Activated CD4-positive, alpha-beta T cell treated with anti-CD3 and anti-CD28 coated beads, Interleukin-2, amount 10 ng/mL, durations not matched to agents 7 days and 5 days (primary cell): Measurements from ENCODE around the gene NPSR1. TPM values are rescaled to one million over a fixed set of nuclear protein-coding genes. Genes with fewer than 3 reads are reported as not detected.

Source experiments
- CTCF ChIA-PET: fragments of 350-600 bp; sonication (Branson Sonifier 250); formaldehyde crosslinking; loops from one replicate; lab custom pipeline; 2021; ENCODE audit warnings: antibody characterized with exemption; lab: Charles Lee
- POLR2A ChIA-PET: fragments of 350-600 bp; sonication (Branson Sonifier 250); formaldehyde crosslinking; loops from one replicate; lab custom pipeline; 2021; ENCODE audit warnings: antibody characterized with exemption; lab: Charles Lee
- DNase-seq: peaks from one replicate; pipeline ENCODE4 v3.0.0-alpha.2; 2020
- H3K27ac Mint-ChIP-seq: one replicate; pipeline ENCODE4 v1.8.0; 2021; ENCODE audit warnings: mild to moderate bottlenecking, moderate library complexity, mixed read lengths
- H3K27me3 Mint-ChIP-seq: one replicate; pipeline ENCODE4 v1.8.0; 2021; ENCODE audit warnings: mixed read lengths
- H3K36me3 Mint-ChIP-seq: one replicate; pipeline ENCODE4 v1.8.0; 2021; ENCODE audit warnings: low read depth, mixed read lengths
- H3K4me1 Mint-ChIP-seq: one replicate; pipeline ENCODE4 v1.8.0; 2021; ENCODE audit warnings: mixed read lengths
- H3K4me3 Mint-ChIP-seq: one replicate; pipeline ENCODE4 v1.8.0; 2021; ENCODE audit warnings: mild to moderate bottlenecking, moderate library complexity, mixed read lengths
- H3K9me3 Mint-ChIP-seq: one replicate; pipeline ENCODE4 v1.8.0; 2021; ENCODE audit warnings: mixed read lengths
- total RNA-seq, 2 experiments: library from RNA; stranded (reverse); gene quantifications; one replicate each; pipeline ENCODE4 v1.2.3, GENCODE V29; 2021

NPSR1 gene
- total RNA-seq, 2 experiments from 2014 or later: not detected

DNA sequence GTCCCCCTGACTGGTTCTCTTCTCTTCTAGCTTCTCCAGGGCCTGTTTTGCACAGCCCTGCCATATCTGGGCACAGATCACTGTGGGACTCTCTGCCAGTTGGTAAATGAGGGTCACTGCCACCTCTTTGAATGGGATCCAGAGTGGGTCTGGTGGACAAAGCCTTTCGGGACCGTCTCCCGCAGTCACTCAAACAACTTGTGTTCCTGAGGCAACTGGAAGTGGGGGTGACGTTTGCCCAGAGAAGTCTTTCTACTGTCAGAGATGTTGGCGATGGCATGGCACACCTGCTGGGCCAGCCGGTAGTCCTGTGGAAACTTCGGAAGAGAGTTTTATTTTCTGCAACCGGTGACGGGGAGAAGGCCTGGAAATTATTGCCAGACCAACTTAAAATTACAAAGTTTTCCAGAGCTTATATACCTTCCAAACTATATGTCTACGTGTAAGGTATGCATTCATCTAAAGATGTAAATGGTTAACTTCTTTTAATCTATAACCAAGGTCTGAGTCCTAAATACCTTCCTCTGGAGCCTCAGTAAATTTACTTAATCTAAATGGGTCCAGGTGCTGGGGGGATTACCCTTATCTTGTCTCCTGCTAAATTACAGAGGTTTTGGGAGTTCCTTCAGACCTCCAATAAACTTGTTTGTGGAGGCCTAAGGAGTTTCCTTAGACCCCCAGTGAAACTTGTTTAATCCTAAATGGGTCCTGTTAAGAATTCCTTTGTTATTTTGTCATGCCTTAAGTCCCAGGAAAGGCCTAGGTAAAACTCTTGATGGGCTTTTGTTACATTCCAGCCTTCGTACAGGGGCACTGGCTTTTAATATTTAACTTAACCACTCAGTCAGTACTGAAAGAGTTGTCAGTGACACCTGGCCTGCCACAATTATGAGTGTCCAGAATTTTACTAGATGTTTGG, 94.0 kb downstream of the NPSR1 start:
- Mint-ChIP-seq H3K27ac (no peak overlapping the region), H3K27me3 (no peaks in the 10 kb centered on the region), H3K36me3 (no peaks in the 10 kb centered on the region), H3K4me3 (no peak overlapping the region), H3K4me1 (no peaks in the 10 kb centered on the region), H3K9me3 (no peaks in the 10 kb centered on the region)
- no peak for DNase-seq
- POLR2A ChIA-PET: no interaction called here
- CTCF ChIA-PET: no interaction called here

DNA sequence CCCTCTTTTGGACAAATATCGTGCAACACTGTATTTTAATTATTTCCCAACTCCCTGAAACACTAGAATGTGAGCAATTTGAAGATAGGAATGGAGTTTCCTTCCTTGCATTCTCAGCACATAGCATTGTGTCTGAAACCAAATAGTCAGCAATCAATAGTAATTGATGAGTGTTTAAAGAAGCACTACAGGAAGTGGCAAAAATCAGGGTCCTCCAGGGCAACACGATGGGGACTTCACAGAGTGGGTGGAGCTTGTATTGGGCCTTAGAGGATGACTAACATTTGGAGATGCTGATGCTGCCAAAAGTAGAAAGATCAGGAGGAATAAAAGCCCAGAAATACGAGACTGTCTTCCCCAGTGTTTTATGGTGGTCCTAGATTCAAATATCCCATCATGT, 94.9 kb downstream of the NPSR1 start:
- POLR2A ChIA-PET: no interaction called here
- H3K27me3 Mint-ChIP-seq: no peaks in the 10 kb centered on the region
- H3K36me3 Mint-ChIP-seq: no peaks in the 10 kb centered on the region
- H3K4me1 Mint-ChIP-seq: no peaks in the 10 kb centered on the region
- no peak overlapping the region for H3K27ac Mint-ChIP-seq
- DNase-seq: no peak
- CTCF ChIA-PET: no interaction called here
- H3K9me3 Mint-ChIP-seq: no peaks in the 10 kb centered on the region
- no peak overlapping the region for H3K4me3 Mint-ChIP-seq

DNA sequence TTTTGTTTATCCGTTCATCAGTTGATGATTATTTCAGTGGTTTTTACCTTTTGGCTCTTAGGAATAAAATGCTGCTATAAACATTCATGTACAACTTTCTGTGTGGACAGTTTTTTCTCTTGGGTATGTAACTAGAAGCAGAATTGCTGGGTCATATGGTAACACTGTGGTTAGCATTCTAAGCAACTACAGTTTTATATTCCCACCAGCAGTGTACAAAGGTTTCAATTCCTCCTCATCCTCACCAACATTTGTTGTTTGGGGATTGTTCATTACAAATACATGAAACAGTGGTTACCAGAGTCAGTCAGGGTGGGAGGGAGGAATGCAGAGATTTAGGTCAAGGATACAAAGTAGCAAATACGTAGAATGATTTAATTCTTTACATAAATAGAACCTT, 97.0 kb downstream of the NPSR1 start:
- no peaks in the 10 kb centered on the region for H3K9me3 Mint-ChIP-seq
- no peaks in the 10 kb centered on the region for H3K36me3 Mint-ChIP-seq
- H3K27me3 Mint-ChIP-seq: no peaks in the 10 kb centered on the region
- DNase-seq: no peak
- H3K27ac Mint-ChIP-seq: no peak overlapping the region
- no peaks in the 10 kb centered on the region for H3K4me1 Mint-ChIP-seq
- CTCF ChIA-PET: no interaction called here
- H3K4me3 Mint-ChIP-seq: no peak overlapping the region
- POLR2A ChIA-PET: no interaction called here

DNA sequence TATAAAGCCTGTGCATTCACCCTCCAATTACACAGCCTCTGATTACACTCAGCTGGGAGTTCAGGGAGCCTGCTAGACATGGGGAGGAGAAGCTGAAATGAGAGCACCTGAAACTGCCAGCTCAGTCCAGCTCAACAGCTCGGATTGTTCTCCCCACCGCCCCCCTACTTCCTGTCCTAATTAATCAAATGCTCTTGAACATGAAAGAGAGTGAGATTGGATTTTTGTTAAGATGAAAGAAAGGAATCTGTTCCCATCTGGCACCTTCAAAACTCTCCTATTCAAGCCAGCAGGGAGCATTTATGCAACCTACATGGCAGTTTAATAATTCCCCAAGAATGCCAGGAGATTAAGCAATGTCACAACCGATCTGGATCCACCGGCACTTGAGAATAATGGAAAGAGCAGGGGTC, 98.0 kb downstream of the NPSR1 start:
- no peaks in the 10 kb centered on the region for H3K27me3 Mint-ChIP-seq
- CTCF ChIA-PET: no interaction called here
- H3K9me3 Mint-ChIP-seq: no peaks in the 10 kb centered on the region
- no peak overlapping the region for H3K27ac Mint-ChIP-seq
- POLR2A ChIA-PET: no interaction called here
- no peak overlapping the region for H3K4me3 Mint-ChIP-seq
- H3K4me1 Mint-ChIP-seq: no peaks in the 10 kb centered on the region
- DNase-seq: no peak
- H3K36me3 Mint-ChIP-seq: no peaks in the 10 kb centered on the region

DNA sequence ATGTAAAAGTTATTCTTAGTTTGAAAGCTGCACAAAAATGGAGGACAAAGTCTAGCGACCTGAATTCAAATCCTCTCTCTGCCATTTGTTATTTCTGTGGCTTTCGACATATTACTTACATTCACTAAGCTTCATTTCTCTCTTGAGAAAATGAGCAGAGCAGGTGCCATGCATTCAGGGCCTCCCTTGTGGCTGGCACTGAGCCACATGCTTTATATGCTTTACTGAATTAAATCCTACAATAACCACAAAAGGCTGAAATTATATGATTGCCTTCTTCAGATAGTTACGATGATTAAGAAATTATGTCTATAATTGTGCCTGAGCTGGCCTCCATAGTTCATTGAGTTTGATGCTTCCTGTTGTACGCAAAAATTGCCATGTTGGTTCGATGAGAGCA, 98.7 kb downstream of the NPSR1 start:
- H3K9me3 Mint-ChIP-seq: no peaks in the 10 kb centered on the region
- POLR2A ChIA-PET: no interaction called here
- DNase-seq: no peak
- no peak overlapping the region for H3K4me3 Mint-ChIP-seq
- no peaks in the 10 kb centered on the region for H3K36me3 Mint-ChIP-seq
- H3K27ac Mint-ChIP-seq: no peak overlapping the region
- H3K27me3 Mint-ChIP-seq: no peaks in the 10 kb centered on the region
- CTCF ChIA-PET: no interaction called here
- no peaks in the 10 kb centered on the region for H3K4me1 Mint-ChIP-seq

DNA sequence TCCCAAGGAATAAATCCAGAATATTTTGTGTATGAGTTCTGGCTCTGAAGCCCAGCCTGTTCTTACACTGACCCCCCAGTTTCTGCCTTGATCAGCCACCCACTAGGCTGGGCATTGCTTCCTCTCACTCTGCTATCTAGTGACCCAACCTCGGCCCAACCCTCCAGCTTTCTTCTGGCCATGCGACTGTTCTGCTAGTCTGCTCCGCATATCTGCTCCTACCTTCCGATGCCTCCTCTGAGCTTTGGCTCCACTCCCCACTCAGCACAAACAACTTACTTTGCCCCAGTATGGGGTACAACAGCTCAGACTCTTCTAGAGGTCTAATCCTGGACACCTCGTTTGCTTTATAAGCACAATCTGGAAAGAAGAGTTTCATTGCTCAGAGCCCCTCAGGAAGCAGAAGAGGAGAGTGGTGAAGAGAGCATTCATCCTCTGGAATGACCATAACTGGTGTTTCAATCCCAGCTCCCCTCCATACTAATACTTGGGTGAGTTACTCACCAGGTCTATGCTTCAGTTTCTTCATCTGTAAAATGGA, 99.6 kb downstream of the NPSR1 start:
- no peak overlapping the region for H3K27ac Mint-ChIP-seq
- ChIA-PET CTCF (interaction anchor here (1.0 kb wide), 1 partner anchor 10 kb away, joined by 3 read pairs; no protein-coding TSS in a partner anchor), POLR2A (no interaction called here)
- H3K9me3 Mint-ChIP-seq: no peaks in the 10 kb centered on the region
- H3K27me3 Mint-ChIP-seq: no peaks in the 10 kb centered on the region
- no peak overlapping the region for H3K4me3 Mint-ChIP-seq
- H3K4me1 Mint-ChIP-seq: no peaks in the 10 kb centered on the region
- no peaks in the 10 kb centered on the region for H3K36me3 Mint-ChIP-seq
- no peak for DNase-seq

DNA sequence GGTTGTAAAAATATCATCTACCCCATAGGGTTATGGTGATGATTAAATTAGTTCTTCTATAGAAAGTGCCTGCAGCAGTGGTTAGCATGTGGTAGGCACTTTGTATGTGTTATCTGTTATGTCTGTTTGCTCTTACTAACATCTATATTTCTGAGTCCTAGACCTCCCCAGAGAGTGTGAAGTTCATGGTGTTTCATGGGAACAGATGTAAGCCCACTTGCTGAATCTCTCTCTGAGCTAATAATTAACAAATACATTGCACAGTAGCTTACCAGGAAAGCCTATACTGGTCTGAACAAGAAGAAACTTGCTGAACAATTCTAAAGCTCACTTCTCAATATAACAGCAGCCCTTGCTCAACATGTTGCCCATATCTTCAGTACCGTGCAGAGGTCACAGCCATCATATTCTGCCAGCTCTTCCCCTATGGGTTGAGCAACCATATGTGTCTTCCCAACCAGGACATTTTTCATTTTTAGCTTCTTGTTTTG, 100.1 kb downstream of the NPSR1 start:
- ChIA-PET POLR2A (no interaction called here), CTCF (interaction anchor here (1.0 kb wide), 1 partner anchor 11 kb away, joined by 3 read pairs; no protein-coding TSS in a partner anchor)
- Mint-ChIP-seq H3K9me3 (no peaks in the 10 kb centered on the region), H3K36me3 (no peaks in the 10 kb centered on the region), H3K27me3 (no peaks in the 10 kb centered on the region), H3K4me1 (no peaks in the 10 kb centered on the region), H3K4me3 (no peak overlapping the region), H3K27ac (no peak overlapping the region)
- DNase-seq: no peak

DNA sequence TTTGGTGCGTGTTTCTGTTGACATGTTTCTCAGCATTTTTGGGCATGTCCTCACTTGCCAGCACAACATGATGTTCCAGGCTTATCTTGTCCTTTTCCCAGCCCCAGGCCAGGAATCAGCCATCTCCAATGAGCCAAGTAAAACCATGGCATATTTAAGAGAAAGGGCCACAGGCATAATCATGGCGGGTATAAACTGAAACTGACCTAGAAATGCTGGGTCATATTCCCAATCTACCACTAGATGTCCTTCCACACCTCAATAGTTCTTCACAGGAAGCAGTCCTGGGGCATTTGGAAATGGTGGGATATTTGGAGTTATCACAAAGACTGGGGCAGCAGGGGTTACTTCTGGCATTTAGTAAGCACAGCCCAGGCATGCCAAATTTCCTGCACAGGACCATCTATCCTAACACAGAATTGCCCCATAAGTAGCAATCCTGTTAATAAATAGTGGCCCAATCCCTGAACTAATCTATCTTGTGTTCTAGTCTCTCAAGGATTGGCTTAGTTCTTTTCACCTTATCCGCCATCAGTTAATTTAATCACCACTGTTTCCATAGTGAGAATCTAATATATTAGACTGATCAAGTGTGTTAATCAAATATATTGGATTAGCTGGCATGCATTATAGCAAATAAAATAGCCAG, 101.6 kb downstream of the NPSR1 start:
- H3K27ac Mint-ChIP-seq: no peak overlapping the region
- CTCF ChIA-PET: no interaction called here
- no peaks in the 10 kb centered on the region for H3K27me3 Mint-ChIP-seq
- no peaks in the 10 kb centered on the region for H3K9me3 Mint-ChIP-seq
- no peaks in the 10 kb centered on the region for H3K4me1 Mint-ChIP-seq
- no peak for DNase-seq
- H3K4me3 Mint-ChIP-seq: no peak overlapping the region
- POLR2A ChIA-PET: no interaction called here
- H3K36me3 Mint-ChIP-seq: no peaks in the 10 kb centered on the region

DNA sequence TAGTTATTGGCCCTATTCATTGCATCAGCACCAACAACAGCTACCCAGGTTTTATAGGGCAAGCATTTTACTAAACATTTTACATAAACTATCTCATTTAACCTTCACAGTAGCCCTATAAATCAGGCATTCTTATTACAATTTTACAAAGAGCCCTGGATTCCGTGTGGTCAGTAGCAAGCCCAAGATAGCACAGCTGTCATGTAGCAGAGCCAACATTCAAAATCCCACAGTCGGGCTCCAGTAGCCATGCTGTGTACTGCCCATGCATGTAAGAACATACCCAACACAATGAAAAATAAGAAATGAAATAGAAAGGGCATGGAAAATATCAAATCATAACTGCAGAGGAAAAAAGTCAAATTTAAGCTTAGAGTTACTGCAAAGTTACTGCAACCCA, 102.3 kb downstream of the NPSR1 start:
- no peaks in the 10 kb centered on the region for H3K9me3 Mint-ChIP-seq
- POLR2A ChIA-PET: no interaction called here
- no peaks in the 10 kb centered on the region for H3K27me3 Mint-ChIP-seq
- no peak overlapping the region for H3K27ac Mint-ChIP-seq
- CTCF ChIA-PET: no interaction called here
- no peak overlapping the region for H3K4me3 Mint-ChIP-seq
- no peaks in the 10 kb centered on the region for H3K4me1 Mint-ChIP-seq
- H3K36me3 Mint-ChIP-seq: no peaks in the 10 kb centered on the region
- DNase-seq: no peak

DNA sequence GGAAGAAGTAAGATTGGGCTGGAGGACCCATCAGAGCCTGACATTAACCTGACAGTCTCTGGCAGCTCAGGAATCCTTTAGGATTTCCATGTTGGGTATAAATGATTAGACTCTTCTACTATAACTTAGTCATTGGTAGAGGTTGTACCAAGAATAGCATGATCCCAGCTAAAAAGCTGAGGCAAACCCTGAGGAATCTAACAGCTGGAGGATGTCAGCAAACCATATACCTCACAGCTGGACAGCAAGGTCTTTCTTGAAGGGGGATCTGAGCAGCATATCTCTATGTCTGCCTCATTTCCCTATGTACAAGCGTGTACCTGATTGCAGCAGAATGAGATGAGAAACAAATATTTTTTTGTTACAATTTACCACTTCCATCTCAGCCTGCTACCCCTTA, 103.2 kb downstream of the NPSR1 start:
- CTCF ChIA-PET: no interaction called here
- POLR2A ChIA-PET: no interaction called here
- H3K4me1 Mint-ChIP-seq: no peaks in the 10 kb centered on the region
- no peak overlapping the region for H3K4me3 Mint-ChIP-seq
- no peak for DNase-seq
- H3K27ac Mint-ChIP-seq: no peak overlapping the region
- H3K9me3 Mint-ChIP-seq: no peaks in the 10 kb centered on the region
- no peaks in the 10 kb centered on the region for H3K36me3 Mint-ChIP-seq
- no peaks in the 10 kb centered on the region for H3K27me3 Mint-ChIP-seq

DNA sequence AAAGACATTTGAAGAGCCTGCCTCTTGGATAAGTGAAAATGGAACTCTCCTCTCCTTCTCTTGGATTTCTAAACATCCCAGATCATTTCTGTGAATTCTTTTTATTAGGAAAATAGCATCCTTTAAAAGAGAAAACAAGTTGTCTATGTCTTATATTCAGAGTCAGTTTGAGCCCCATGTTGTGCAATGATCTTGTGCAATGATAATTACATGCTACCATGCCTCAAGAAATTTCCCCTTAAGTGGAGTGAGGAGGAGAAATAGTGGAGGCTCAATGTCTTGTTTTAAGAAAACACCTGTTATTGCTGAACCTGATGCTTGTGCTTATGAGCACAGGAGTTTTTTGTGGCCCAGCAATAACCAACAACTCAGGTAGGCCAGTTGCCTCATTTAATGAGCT, 103.6 kb downstream of the NPSR1 start:
- Mint-ChIP-seq H3K4me1 (no peaks in the 10 kb centered on the region), H3K27me3 (no peaks in the 10 kb centered on the region), H3K4me3 (no peak overlapping the region), H3K9me3 (no peaks in the 10 kb centered on the region), H3K27ac (no peak overlapping the region), H3K36me3 (no peaks in the 10 kb centered on the region)
- DNase-seq: no peak
- POLR2A ChIA-PET: no interaction called here
- CTCF ChIA-PET: no interaction called here

DNA sequence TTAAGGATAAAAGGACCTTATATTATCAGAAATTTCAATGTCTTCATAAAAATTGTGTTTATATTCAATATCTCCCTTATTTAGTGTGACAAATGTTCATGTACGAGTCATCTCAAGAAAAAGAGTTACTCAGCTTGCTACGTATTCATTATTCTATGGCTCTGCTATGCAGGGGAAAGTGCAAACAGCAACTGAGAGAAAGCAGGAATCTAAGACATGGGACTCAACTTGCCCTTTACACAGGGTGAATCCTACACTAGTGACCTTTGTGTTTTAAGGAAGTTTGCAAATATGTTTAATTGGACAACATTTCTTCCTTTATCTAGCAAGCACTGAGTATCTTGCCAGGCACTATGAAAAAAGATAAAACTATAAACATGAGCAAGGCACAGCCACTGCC, 104.7 kb downstream of the NPSR1 start:
- no peaks in the 10 kb centered on the region for H3K4me1 Mint-ChIP-seq
- no peak overlapping the region for H3K4me3 Mint-ChIP-seq
- ChIA-PET CTCF (no interaction called here), POLR2A (no interaction called here)
- H3K9me3 Mint-ChIP-seq: no peaks in the 10 kb centered on the region
- H3K36me3 Mint-ChIP-seq: no peaks in the 10 kb centered on the region
- H3K27me3 Mint-ChIP-seq: no peaks in the 10 kb centered on the region
- no peak overlapping the region for H3K27ac Mint-ChIP-seq
- no peak for DNase-seq

DNA sequence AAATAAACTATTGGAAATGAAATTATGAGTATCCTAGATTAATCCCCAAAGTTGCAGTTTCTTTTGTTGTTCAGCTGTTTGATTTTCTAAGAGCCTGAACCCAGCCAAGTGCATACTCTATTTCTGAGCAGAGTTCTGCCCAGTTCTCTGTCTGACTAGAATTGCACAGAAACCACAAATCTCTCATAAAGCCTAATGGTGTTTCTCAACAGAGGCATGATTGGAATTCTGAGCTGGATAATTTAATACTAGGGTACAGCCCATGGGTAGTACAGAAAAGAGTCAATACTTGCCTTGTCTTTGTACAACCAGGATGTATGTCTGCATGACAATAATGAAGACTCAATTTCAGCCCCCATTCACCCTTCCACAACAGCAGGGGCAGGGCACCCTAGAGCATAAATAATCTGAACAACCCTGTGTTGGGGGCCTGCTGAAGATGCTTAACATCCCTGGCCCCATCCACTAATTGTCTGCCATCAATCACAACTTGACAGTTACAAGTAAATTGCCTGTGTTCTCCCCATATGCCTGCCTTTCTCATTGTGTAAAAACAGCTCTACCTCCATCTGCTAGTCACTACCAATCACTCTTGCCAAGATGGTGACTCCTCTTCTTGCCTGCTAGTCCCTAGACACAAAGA, 114.4 kb downstream of the NPSR1 start:
- no peak for DNase-seq
- Mint-ChIP-seq H3K4me1 (no peaks in the 10 kb centered on the region), H3K36me3 (no peaks in the 10 kb centered on the region), H3K9me3 (no peaks in the 10 kb centered on the region), H3K4me3 (no peak overlapping the region), H3K27me3 (no peaks in the 10 kb centered on the region), H3K27ac (no peak overlapping the region)
- CTCF ChIA-PET: no interaction called here
- POLR2A ChIA-PET: no interaction called here
